Ishikawa (cell line): ENCODE measurements around the gene GMEB2.

Experiments used
- CEBPB ChIP-seq: IDR thresholded peaks from 2 replicates; pipeline ENCODE4 v1.6.1; 2012
- CREB1 ChIP-seq: IDR thresholded peaks from 2 replicates; pipeline ENCODE4 v1.6.1; 2012; ENCODE audit warnings: low read depth
- EGR1 ChIP-seq: IDR thresholded peaks from 2 replicates; pipeline ENCODE4 v1.6.1; 2012
- EP300 ChIP-seq: IDR thresholded peaks from 2 replicates; pipeline ENCODE4 v1.6.1; 2012; ENCODE audit warnings: borderline replicate concordance
- MAX ChIP-seq: IDR thresholded peaks from 2 replicates; pipeline ENCODE4 v1.6.1; 2012
- RAD21 ChIP-seq: IDR thresholded peaks from 2 replicates; pipeline ENCODE4 v1.6.1; 2012; ENCODE audit warnings: low read depth
- REST ChIP-seq: IDR thresholded peaks from 2 replicates; pipeline ENCODE4 v1.6.1; 2012; ENCODE audit warnings: low read depth, mild to moderate bottlenecking
- TAF1 ChIP-seq: IDR thresholded peaks from 2 replicates; pipeline ENCODE4 v1.6.1; 2012; ENCODE audit warnings: low read depth, mild to moderate bottlenecking
- TCF12 ChIP-seq: IDR thresholded peaks from 2 replicates; pipeline ENCODE4 v1.6.1; 2012; ENCODE audit warnings: low read depth
- TEAD4 ChIP-seq: IDR thresholded peaks from 2 replicates; pipeline ENCODE4 v1.6.1; 2012
- USF1 ChIP-seq: IDR thresholded peaks from 2 replicates; pipeline ENCODE4 v1.6.1; 2012
- ZBTB7A ChIP-seq: IDR thresholded peaks from 2 replicates; pipeline ENCODE4 v1.6.1; 2012; ENCODE audit warnings: low read depth

GRCh38 chr20:63618291-63618980, 8.5 kb downstream of the GMEB2 start:
- no peak for TF ChIP-seq CREB1
- no peak for TF ChIP-seq TCF12
- TF ChIP-seq EP300 = no peak
- TF ChIP-seq USF1 = no peak
- TF ChIP-seq TAF1 = no peak
- TF ChIP-seq RAD21 = no peak
- no peak for TF ChIP-seq MAX
- TF ChIP-seq CEBPB = no peak
- TF ChIP-seq ZBTB7A = no peak
- no peak for TF ChIP-seq EGR1
- no peak for TF ChIP-seq TEAD4
- no peak for TF ChIP-seq REST
